Middle frontal gyrus (tissue), 1 donor: ENCODE data around the gene SNX33.
"Not testable (repeated sequence)": the region's sequence is repeated elsewhere in the genome, so short reads cannot be mapped to it uniquely, and the experiment has no call there.

ENCODE experiments used
- DNase-seq: peaks from one replicate; pipeline ENCODE4 v3.0.0-alpha.2; 2015; ENCODE audit warnings: low spot score; ENCODE audit errors: extremely low spot score

SNX33 gene

DNA sequence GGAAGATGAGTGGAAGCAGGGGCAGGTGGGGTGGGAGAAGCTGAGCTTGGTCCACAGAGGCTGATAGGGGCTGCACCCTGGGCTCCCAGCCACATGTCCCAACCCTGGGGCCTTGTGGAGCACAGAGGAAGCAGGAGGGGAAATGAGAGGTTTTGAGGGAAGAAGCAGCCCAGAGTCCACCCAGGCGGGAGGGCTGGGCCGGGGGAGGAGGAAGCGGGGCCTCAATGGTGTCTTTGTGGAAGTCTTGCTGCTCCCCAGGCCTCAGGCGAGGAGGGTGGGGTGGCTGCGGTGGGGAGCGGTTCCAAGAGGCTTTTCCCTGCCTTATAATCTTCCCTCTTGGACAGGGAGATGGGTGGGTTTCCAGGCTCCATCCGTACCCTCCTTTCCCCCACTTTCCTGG is 51.8 kb downstream of the SNX33 start:
- not testable (repeated sequence) for DNase-seq

DNA sequence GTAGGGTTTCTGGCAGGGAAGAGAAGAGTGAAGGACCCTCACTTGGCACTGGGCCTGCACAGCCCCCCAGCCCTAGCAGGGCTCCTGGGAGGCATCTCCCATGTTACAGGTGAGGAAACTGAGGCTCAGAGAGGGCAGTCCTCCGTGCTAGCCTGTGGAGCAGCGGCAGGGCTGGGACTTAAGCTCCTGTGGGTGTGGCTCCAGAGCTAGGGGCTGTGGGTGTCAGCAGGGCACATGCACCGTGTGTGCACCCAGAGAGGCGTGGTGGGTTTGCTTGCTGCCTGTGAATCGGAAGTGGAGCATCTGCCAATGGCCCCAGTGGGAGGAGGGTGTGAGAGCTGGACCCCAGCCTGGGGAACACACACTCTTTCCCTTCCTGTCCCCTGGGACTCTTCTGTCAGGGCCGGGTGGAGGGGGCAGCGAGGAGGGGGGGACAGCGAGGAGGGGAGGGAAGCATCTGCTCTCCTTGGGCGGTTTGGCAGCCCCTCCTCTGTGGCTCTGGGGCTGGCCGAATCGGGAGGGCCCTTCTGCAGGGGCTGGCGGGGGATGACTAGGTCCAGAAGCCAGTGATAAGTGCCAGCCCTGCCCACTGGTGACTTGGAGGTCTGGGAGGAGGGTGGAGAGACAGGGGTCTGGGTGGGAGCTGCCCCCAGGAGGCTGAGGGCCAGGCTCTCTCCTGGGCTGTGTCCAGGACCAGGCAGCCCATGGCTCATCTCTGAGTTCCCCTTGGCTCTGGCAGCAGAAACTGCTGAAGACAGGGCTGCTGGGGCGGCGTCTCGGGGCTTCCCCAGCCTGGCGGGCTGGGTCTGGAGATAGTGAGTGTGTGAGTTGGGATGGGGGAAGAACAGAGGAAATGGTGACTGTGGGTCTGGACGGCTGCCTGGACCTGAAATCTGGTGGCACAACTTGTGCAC is 52.5 kb downstream of the SNX33 start:
- DNase-seq = not testable (repeated sequence)

DNA sequence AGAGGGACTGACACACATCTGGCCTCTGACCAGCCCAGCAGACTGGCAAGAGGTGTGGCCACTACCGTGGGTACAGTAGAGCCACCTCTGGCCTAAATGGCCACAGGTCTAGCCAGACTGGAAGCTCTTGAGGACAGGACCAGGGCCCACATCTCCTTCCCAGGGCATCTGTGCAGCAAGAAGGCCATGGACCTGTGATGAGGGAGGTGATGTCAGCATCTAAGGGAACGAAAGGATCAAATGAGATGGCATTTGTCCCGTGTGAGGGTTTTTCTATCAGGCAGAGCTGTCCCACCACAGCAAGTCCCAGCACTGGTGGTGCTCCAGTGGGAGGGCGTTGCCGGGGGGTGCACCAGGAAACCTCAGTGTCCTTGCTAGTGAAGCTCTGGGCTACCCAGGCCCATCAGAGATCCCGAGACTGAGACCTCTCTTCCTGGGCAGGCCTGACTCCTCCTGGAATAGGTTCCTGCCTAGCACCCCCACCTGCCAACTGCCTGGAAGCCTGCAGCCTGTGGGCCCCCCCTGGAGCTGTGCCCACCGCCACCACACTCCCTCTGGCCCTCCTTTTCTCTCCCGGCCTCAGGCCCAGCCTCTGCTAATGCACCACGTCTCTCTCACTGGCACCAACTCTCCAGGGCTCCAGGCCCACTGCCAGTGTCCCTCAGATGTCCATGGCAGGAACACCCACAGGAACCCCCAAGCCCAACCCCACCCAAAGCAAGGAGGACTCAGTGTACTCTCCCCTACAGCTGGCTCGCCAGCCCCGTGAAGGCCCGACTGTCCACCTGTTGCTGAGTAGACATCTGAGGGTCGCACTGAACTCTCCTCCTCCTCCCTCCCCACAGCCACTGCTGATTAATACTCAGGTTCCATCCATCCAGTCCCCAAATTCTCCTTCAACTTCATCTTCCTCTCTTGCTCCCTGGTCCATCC is 53.6 kb downstream of the SNX33 start:
- not testable (repeated sequence) for DNase-seq

DNA sequence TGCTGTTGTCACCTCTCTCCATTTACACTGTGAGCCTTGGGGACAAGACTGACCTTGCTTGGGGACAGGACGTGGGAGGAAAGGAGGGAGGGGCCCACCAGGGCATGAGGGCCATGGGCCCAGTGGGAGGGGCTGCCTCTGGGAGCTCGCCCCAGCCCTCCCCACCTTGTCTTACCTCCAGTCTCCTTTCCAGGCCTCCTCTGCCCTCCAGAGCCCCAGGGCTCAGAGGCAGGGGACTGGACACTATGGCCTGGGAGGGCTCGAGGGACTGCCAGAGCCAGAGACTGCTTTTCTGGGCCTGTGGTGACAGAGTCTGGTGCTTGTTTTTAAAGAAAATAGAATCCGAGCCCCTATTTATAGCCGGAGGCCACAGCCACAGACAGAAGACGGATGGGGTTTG is 54.7 kb downstream of the SNX33 start:
- no peak for DNase-seq

GRCh38 chr15:75703440-75704262 is 55.9 kb downstream of the SNX33 start:
- DNase-seq = not testable (repeated sequence)

DNA sequence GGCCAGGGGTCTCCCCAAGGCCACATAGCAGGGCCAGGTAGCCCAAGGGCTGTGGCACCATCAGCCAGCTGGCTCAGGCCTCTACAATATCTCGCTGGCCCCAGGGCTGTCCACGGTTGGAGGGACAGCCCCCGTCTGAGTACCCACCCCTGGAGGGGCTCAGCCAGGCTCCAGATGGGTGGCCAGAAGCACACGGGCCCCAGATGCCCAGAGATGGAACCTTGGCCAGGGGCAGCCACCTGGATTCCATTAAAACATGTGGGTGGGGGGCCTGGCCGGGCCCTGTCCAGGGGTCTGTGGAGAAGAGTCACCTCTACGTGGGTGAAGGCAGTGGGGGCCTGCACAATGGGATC is 56.5 kb downstream of the SNX33 start:
- no peak for DNase-seq

GRCh38 chr15:75704618-75705017 is 56.9 kb downstream of the SNX33 start:
- no peak for DNase-seq

DNA sequence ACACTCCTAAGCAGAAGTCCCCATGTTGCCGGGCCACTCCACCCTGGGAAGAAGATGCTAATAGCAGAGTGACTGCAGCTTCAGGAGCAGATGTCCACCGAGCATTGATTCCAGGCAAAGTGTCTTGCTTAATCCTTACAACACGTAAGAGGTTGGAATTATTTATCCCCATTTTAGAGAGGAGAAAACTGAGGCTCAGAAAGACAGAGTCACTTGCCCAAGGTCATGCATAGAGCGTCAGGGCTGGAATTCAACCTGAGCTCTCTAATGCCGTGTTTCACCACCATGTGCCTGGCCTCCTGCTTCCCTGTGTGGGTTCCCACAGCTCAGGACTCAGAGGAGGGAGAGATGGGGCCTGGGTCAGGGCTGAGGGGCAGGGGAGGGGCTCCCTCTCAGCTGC is 57.7 kb downstream of the SNX33 start:
- DNase-seq = not testable (repeated sequence)

DNA sequence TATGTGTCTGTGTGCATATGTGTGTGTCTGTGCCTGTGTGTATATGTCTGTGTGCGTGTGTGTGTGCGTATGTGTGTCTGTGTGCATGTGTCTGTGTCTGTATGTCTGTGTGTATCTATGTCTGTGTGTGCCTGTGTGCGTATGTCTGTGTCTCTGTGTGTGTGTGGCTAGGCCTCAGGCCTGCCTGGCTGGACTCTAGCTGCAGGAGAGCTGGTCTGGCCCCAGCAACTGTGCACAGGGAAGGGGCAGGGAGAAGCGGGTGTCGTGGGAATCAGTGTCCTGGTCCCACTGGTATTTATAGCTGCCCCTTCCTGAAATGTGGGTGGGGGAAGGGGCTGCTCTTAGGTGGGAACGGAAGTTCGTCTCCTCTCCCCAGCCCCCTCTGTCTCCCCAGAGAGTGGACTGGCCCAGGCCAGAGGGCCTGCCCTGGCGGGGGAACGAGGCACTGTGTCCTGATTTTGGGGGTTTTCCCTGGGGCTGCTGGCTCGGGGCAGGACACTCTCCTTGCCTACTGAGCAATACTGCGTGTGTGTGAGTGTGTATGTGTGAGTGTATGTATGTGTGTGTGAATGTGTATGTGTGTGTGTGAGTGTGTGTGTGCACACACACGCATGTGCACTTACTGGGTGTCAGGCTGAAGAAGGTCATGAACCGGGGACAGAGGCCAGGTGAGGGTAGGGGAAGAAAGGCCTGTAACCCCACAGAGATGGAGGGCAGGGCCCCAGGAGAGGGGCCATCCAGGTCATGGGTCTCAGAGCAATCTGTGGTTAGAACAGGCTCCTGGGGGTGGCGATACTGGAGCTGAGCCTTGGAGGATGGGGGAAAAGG is 58.4 kb downstream of the SNX33 start:
- DNase-seq = no peak

GRCh38 chr15:75706682-75706954 is 58.9 kb downstream of the SNX33 start:
- DNase-seq = no peak

DNA sequence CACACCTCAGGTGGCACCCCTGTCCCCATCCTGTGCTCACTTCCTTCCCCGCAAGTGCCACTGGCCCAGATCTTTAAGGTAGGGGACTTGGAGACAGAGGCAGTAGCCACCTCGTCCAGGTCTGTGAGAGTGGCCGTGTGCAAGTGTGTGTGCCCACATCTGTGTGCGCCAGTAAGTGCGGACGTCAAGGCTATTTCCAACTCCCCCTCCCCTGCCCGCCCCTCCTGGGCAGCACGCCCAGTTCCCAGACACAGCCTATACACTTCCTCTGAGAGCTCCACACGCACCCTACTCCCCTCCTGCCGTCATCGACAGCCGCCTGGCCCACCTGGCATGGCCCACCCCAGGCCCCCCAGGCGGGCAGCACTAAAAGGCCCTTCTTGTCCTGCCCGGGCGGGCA is 61.7 kb downstream of the SNX33 start:
- not testable (repeated sequence) for DNase-seq

DNA sequence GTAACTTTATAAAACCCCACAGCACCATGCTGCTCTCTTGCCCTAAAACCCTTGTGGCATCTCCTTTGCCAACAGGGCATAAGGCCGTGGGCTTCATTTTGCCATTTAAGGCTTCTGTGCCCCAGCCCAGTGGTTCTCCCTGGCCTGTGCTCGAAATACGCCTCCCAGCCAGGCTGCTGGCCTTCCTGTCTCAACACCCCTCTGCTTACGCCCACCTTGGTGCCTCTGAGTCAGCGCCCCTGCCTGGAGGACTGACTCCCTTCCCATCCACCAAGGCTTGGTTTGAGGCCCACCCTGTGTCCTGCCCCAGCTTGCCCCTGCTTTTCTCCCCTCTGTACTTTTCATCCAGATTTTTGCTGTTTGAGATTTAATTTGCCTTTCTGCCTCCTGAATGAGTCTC is 63.2 kb downstream of the SNX33 start:
- DNase-seq = not testable (repeated sequence)

GRCh38 chr15:75711495-75711894 is 63.8 kb downstream of the SNX33 start:
- not testable (repeated sequence) for DNase-seq
